CD14-positive monocyte (primary cell): Measurements from ENCODE around the gene SEPTIN3. TPM values are rescaled to one million over a fixed set of nuclear protein-coding genes. Genes with fewer than 3 reads are reported as not detected.

ENCODE experiments used
- DNase-seq, 3 donors: peaks; one replicate each; pipeline ENCODE4 v3.0.0-alpha.2; 2011 to 2022
- H2AFZ ChIP-seq: 2 replicates; pipeline ENCODE4 v1.6.0; 2012; ENCODE audit warnings: mild to moderate bottlenecking, low read depth, low read length, inconsistent platforms; ENCODE audit not compliant: insufficient read depth, poor library complexity, severe bottlenecking
- H3K27ac ChIP-seq, 2 donors: 1 replicate in 1 of 2; 2 replicates in 1 of 2; pipeline ENCODE4 v1.5.1; 2012 to 2013; ENCODE audit warnings: low read length in 2 of 2, control low read depth in 1 of 2, inconsistent platforms in 1 of 2, low read depth in 1 of 2, mild to moderate bottlenecking in 1 of 2
- H3K27me3 ChIP-seq, 2 donors: one replicate each; pipeline versions ENCODE4 v1.6.0 to v1.6.1; 2011 to 2013; ENCODE audit warnings: low read length in 2 of 2; ENCODE audit not compliant: control insufficient read depth in 2 of 2, insufficient read depth in 2 of 2
- H3K36me3 ChIP-seq, 2 donors: replicated peaks in 1 of 2; 1 replicate in 1 of 2; 2 replicates in 1 of 2; pipeline versions ENCODE4 v1.5.1 to v1.6.1; 2012 to 2013; ENCODE audit warnings: low read length in 2 of 2, control low read depth in 1 of 2, inconsistent platforms in 1 of 2, mild to moderate bottlenecking in 1 of 2; ENCODE audit not compliant: insufficient read depth in 2 of 2, control insufficient read depth in 1 of 2
- H3K4me1 ChIP-seq, 2 donors: 1 replicate in 1 of 2; 2 replicates in 1 of 2; pipeline versions ENCODE4 v1.5.1 to v1.6.1; 2012 to 2013; ENCODE audit warnings: low read length in 2 of 2, control low read depth in 1 of 2, inconsistent platforms in 1 of 2, mild to moderate bottlenecking in 1 of 2, moderate library complexity in 1 of 2; ENCODE audit not compliant: insufficient read depth in 2 of 2, control insufficient read depth in 1 of 2
- H3K4me2 ChIP-seq: replicated peaks from 2 replicates; pipeline ENCODE3; 2012; ENCODE audit warnings: low read length, moderate library complexity, mild to moderate bottlenecking; ENCODE audit not compliant: poor library complexity, severe bottlenecking; ENCODE audit errors: extremely low read depth
- H3K4me3 ChIP-seq, 3 experiments: fragments of 200-600 bp in 1 of 3; sonication (generic) in 1 of 3; replicated peaks in 1 of 3; 1 replicate in 2 of 3; 2 replicates in 1 of 3; pipeline ENCODE4 v1.5.1; 2011 to 2013; ENCODE audit warnings: low read length in 3 of 3, mild to moderate bottlenecking in 3 of 3, control low read depth in 2 of 3, low read depth in 2 of 3, inconsistent platforms in 1 of 3, moderate library complexity in 1 of 3
- H3K79me2 ChIP-seq: 2 replicates; pipeline ENCODE4 v1.6.0; 2012; ENCODE audit warnings: mild to moderate bottlenecking, control low read depth, inconsistent platforms, low read length, moderate library complexity; ENCODE audit not compliant: insufficient read depth
- H3K9ac ChIP-seq: 2 replicates; pipeline ENCODE4 v1.6.0; 2017; ENCODE audit warnings: low read length, mild to moderate bottlenecking; ENCODE audit not compliant: insufficient read depth, poor library complexity, severe bottlenecking
- H3K9me3 ChIP-seq, 2 donors: replicated peaks in 1 of 2; 1 replicate in 1 of 2; 2 replicates in 1 of 2; pipeline versions ENCODE4 v1.5.1 to v1.6.1; 2012 to 2013; ENCODE audit warnings: low read length in 2 of 2, control low read depth in 1 of 2; ENCODE audit not compliant: control insufficient read depth in 1 of 2, insufficient read depth in 1 of 2
- H4K20me1 ChIP-seq: 2 replicates; pipeline ENCODE4 v1.6.0; 2012; ENCODE audit warnings: mild to moderate bottlenecking, low read length, control low read depth, moderate library complexity; ENCODE audit not compliant: insufficient read depth
- H3K27ac Mint-ChIP-seq, 7 donors: one replicate each; pipeline ENCODE4 v1.8.0; 2020; ENCODE audit warnings: mild to moderate bottlenecking in 7 of 7, mixed read lengths in 7 of 7, moderate library complexity in 6 of 7, inconsistent platforms in 2 of 7
- H3K27me3 Mint-ChIP-seq, 3 donors: one replicate each; pipeline ENCODE4 v1.8.0; 2021 to 2022; ENCODE audit warnings: low read depth in 3 of 3, mild to moderate bottlenecking in 3 of 3, mixed read lengths in 3 of 3, moderate library complexity in 3 of 3, inconsistent platforms in 1 of 3
- H3K36me3 Mint-ChIP-seq, 2 donors: one replicate each; pipeline ENCODE4 v1.8.0; 2020; ENCODE audit warnings: mixed read lengths in 2 of 2, inconsistent platforms in 1 of 2, mild to moderate bottlenecking in 1 of 2
- H3K4me1 Mint-ChIP-seq: one replicate; pipeline ENCODE4 v1.8.0; 2020; ENCODE audit warnings: mild to moderate bottlenecking, mixed read lengths
- H3K4me3 Mint-ChIP-seq, 2 donors: one replicate each; pipeline ENCODE4 v1.8.0; 2020; ENCODE audit warnings: mild to moderate bottlenecking in 2 of 2, mixed read lengths in 2 of 2, moderate library complexity in 1 of 2
- H3K9me3 Mint-ChIP-seq, 7 donors: one replicate each; pipeline ENCODE4 v1.8.0; 2020 to 2022; ENCODE audit warnings: mixed read lengths in 7 of 7, mild to moderate bottlenecking in 6 of 7, moderate library complexity in 6 of 7, inconsistent platforms in 2 of 7
- WGBS: methylation state at CpG from one replicate; pipeline ENCODE4 v1.1.5; 2013; ENCODE audit warnings: missing lambda C conversion rate; ENCODE audit not compliant: insufficient coverage; 5-methylcytosine and 5-hydroxymethylcytosine counted together
- intact Hi-C, 2 donors: fragments of 100-400 bp; cut with micrococcal nuclease; formaldehyde crosslinking; loops; one replicate each; pipeline versions ENCODE4 v1.15.0 to v1.15.1; 2023
- polyA plus RNA-seq, 3 donors: library from polyadenylated mRNA; depleted of rRNA in 1 of 3; unstranded in 2 of 3; stranded (reverse) in 1 of 3; fragments of 300-500 nt in 2 of 3; fragments of >200 nt in 1 of 3; fragmentation: Illumina TruSeq in 2 of 3; gene quantifications; 1 replicate in 2 of 3; 2 replicates in 1 of 3; pipeline ENCODE4 v1.2.3, GENCODE V29; 2012 to 2021
- TF ChIP-seq, protein P1 (sequence below): fragments of 200-600 bp; IDR thresholded peaks from one replicate; pipeline ENCODE4 v1.8.0; 2022; ENCODE audit warnings: antibody characterized with exemption, mild to moderate bottlenecking

The SEPTIN3 gene
- polyA plus RNA-seq, 3 donors, result 0.06 to 0.20 TPM; not detected in 1

DNA sequence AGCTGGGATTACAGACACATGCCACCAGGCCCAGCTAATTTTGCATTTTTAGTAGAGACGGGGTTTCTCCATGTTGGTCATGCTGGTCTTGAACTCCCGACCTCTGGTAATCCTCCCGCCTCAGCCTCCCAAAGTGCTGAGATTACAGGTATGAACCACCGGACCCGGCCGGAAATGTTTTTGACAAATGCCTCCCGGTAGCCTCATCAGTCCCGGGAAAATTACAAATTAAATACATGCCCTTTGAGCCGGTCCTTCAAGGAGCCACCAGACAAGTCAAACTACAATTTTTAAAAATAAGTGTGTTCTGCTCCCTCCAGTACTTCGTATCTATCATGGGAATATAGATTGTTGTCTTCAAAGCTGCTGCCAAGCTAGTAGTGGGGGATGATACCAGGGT is 46.9 kb downstream of the SEPTIN3 start:
- H2AFZ ChIP-seq, result no peak overlapping the region
- no peak overlapping the region for H3K27ac ChIP-seq
- H3K79me2 ChIP-seq, result no peaks in the 10 kb centered on the region
- 100% methylated on average over 5 of the region's 10 CpGs for WGBS
- H3K27me3 Mint-ChIP-seq, result peaks cover 8 to 21% (median 9%) of the 10 kb centered on the region in 3 donors
- DNase-seq, result no peak
- H3K27ac Mint-ChIP-seq, result peak overlapping the region in 1 of 7 donors; percentile 25
- no peaks in the 10 kb centered on the region for H3K36me3 Mint-ChIP-seq
- H3K36me3 ChIP-seq, result no peaks in the 10 kb centered on the region
- no peak overlapping the region for H3K9ac ChIP-seq
- H4K20me1 ChIP-seq, result no peaks in the 10 kb centered on the region
- H3K4me1 Mint-ChIP-seq, result no peaks in the 10 kb centered on the region
- no peak overlapping the region for H3K4me3 Mint-ChIP-seq
- H3K27me3 ChIP-seq, result peaks cover 0 to 3% of the 10 kb centered on the region in 2 donors
- H3K9me3 Mint-ChIP-seq, result peaks cover 3 to 15% (median 5%) of the 10 kb centered on the region in 7 donors
- peaks cover 5 to 8% of the 10 kb centered on the region in 2 donors for H3K9me3 ChIP-seq
- H3K4me1 ChIP-seq, result no peaks in the 10 kb centered on the region
- intact Hi-C loops, result no loop called here
- H3K4me3 ChIP-seq, result no peak overlapping the region
- no peak overlapping the region for H3K4me2 ChIP-seq
- TF ChIP-seq, protein P1, sequence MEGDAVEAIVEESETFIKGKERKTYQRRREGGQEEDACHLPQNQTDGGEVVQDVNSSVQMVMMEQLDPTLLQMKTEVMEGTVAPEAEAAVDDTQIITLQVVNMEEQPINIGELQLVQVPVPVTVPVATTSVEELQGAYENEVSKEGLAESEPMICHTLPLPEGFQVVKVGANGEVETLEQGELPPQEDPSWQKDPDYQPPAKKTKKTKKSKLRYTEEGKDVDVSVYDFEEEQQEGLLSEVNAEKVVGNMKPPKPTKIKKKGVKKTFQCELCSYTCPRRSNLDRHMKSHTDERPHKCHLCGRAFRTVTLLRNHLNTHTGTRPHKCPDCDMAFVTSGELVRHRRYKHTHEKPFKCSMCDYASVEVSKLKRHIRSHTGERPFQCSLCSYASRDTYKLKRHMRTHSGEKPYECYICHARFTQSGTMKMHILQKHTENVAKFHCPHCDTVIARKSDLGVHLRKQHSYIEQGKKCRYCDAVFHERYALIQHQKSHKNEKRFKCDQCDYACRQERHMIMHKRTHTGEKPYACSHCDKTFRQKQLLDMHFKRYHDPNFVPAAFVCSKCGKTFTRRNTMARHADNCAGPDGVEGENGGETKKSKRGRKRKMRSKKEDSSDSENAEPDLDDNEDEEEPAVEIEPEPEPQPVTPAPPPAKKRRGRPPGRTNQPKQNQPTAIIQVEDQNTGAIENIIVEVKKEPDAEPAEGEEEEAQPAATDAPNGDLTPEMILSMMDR, result no peak

DNA sequence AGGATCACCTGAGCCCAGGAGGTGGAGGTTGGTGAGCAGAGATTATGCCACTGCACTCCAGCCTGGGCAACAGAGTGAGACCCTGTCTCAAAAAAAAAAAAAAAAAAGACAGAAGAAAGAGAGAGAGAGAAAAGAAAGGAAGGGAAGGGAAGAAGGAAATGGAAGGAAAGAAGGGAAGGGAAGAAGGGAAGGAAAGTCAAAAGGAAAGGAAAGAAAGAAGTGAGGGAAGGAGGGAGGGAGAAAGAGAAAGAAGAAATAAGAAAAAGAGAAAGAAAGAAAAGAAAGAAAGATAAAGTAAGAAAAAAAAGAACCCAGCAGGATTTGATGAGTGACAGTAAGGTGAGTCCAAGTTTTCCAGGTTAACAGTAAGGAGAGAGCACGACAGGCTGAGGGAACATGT is 49.0 kb downstream of the SEPTIN3 start:
- Histone ChIP-seq H3K9me3 (no peaks in the 10 kb centered on the region), H2AFZ (no peak overlapping the region), H3K9ac (no peak overlapping the region), H3K27ac (no peak overlapping the region), H3K79me2 (no peaks in the 10 kb centered on the region), H3K4me2 (no peak overlapping the region), H3K4me1 (peaks cover 8 to 10% of the 10 kb centered on the region in 2 donors), H4K20me1 (no peaks in the 10 kb centered on the region), H3K4me3 (no peak overlapping the region), H3K36me3 (no peaks in the 10 kb centered on the region), H3K27me3 (peaks cover 0 to 3% of the 10 kb centered on the region in 2 donors)
- no peak overlapping the region for H3K27ac Mint-ChIP-seq
- DNase-seq, result no peak
- no CpG with 5 or more reads among the region's 1 CpG for WGBS
- H3K27me3 Mint-ChIP-seq, result peaks cover 4 to 13% (median 9%) of the 10 kb centered on the region in 3 donors
- no peaks in the 10 kb centered on the region for H3K36me3 Mint-ChIP-seq
- peaks cover 8% of the 10 kb centered on the region for H3K4me1 Mint-ChIP-seq
- intact Hi-C loops, result no loop called here
- TF ChIP-seq, protein P1, result no peak
- peaks cover 0 to 2% (median 0%) of the 10 kb centered on the region in 7 donors for H3K9me3 Mint-ChIP-seq
- H3K4me3 Mint-ChIP-seq, result no peak overlapping the region

Other genes starting within 250 kb of the SEPTIN3 start
- gene CCDC134, start 168.8 kb upstream of the SEPTIN3 start, polyA plus RNA-seq, result 1 to 10 TPM; 2.1 to 5.3 (median 2.4) TPM
- 10 to 100 TPM; 22.2 to 25.1 (median 24.5) TPM for gene SREBF2, start 136.3 kb upstream of the SEPTIN3 start, polyA plus RNA-seq
- gene SHISA8, start 54.4 kb upstream of the SEPTIN3 start, polyA plus RNA-seq, result not detected
- under 1 TPM in 1 of 3 donors, not detected in 2; 0.25 TPM for gene TNFRSF13C, start 42.6 kb upstream of the SEPTIN3 start, polyA plus RNA-seq
- under 1 TPM in 1 of 3 donors, not detected in 2; 0.20 TPM for gene CENPM, start 22.3 kb upstream of the SEPTIN3 start, polyA plus RNA-seq
- under 1 TPM; 0.48 to 0.83 (median 0.71) TPM for gene WBP2NL, start 29.3 kb downstream of the SEPTIN3 start, polyA plus RNA-seq
- 100 to 1,000 TPM; 123 to 218 (median 200) TPM for gene NAGA, start 101.4 kb downstream of the SEPTIN3 start, polyA plus RNA-seq
- 1 to 10 TPM; 2.4 to 3.6 (median 3.3) TPM for gene PHETA2, start 104.8 kb downstream of the SEPTIN3 start, polyA plus RNA-seq
- 100 to 1,000 TPM in 2 of 3 donors, 10 to 100 TPM in 1; 41.8 to 182 (median 180) TPM for gene SMDT1, start 110.3 kb downstream of the SEPTIN3 start, polyA plus RNA-seq
- gene NDUFA6, start 121.3 kb downstream of the SEPTIN3 start, polyA plus RNA-seq, result 100 to 1,000 TPM in 2 of 3 donors, 10 to 100 TPM in 1; 42.9 to 167 (median 138) TPM
- 1 to 10 TPM in 1 of 3 donors, not detected in 2; 4.5 TPM for gene CYP2D6, start 161.4 kb downstream of the SEPTIN3 start, polyA plus RNA-seq